ENCODE results near the gene LRWD1. TPM values are rescaled to one million over a fixed set of nuclear protein-coding genes. Genes with fewer than 3 reads are reported as not detected.

LRWD1 gene
- total RNA-seq, 2 experiments from 2014 or later, result 16.4 to 20.0 TPM

DNA sequence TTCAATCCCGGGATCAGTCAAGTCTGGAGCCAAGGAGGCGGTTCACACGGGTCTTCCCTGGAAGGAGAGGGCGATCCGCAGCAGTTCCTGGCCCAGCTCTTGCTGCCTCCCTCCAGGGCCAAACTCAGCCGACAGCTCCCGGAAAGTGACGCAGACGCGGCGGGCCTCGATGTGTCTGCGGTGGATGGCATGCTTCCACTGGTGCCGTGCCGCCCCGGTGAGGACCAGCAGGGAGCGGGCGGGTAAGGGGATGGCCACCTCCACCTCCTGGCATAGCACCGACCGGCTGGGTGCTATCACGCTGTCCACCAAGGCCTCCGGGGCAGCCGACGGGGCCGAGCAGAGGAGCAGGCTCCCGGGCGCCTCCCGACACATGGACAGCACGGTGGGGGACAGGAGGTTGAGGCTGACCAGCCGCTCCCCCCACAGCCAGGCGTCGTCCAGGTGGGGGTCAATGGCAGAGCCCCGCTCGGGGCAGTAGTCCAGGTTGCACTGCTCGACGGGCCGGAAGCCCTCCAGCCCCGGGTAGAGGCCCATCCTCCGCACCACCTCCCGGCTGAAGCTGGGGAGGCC is 7.3 kb upstream of the LRWD1 start:
- Mint-ChIP-seq H3K36me3 (no peaks in the 10 kb centered on the region), H3K27me3 (no peaks in the 10 kb centered on the region), H3K4me3 (no peak overlapping the region), H3K4me1 (ENCODE audit: low read depth) (peaks cover 3% of the 10 kb centered on the region), H3K9me3 (no peaks in the 10 kb centered on the region), H3K27ac (no peak overlapping the region)
- POLR2A ChIA-PET, result no interaction called here
- intact Hi-C loops (cut with micrococcal nuclease), result no loop called here
- DNase-seq, result no peak
- CTCF ChIA-PET, result interaction anchor here (1.9 kb wide), 1 partner anchor 53 kb away, joined by 5 read pairs; no protein-coding TSS in a partner anchor

DNA sequence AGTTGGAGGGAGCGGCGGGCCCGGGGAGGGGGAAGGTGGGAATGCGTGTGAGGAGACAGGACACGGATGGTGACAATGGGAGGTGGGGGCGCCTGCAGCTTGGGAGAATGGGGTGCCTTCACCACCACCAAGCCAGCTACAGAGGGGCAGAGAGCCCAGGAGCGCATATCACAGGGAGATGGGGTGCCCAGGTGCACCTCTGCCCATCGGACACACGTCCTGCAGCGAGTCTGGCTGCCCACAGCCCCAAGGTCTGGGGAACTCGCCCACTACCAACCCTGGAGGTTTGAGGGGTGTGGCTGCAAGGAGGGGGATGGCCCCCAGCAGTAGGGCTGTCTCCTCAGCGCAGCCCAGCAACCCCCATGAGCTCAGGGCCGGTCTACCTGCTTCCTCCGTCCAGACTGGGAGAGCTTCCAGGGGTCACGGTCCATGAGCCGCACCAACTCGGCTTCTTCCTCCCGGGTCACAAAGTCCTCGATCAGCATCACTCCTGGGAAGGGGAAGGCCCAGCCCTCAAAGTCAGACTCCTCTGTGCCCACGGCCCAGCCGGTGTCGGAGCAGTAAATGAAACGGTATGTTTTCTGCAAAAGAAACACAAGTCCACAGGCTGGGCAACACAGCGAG is 5.5 kb upstream of the LRWD1 start:
- no peak for DNase-seq
- Mint-ChIP-seq H3K36me3 (no peaks in the 10 kb centered on the region), H3K27me3 (no peaks in the 10 kb centered on the region), H3K4me3 (no peak overlapping the region), H3K9me3 (no peaks in the 10 kb centered on the region), H3K4me1 (ENCODE audit: low read depth) (peaks cover 14% of the 10 kb centered on the region), H3K27ac (no peak overlapping the region)
- intact Hi-C loops (cut with micrococcal nuclease), result no loop called here
- CTCF ChIA-PET, result interaction anchor here (0.7 kb wide), 2 partner anchors 14 to 44 kb away, joined by 3 read pairs; no protein-coding TSS in a partner anchor
- POLR2A ChIA-PET, result no interaction called here

DNA sequence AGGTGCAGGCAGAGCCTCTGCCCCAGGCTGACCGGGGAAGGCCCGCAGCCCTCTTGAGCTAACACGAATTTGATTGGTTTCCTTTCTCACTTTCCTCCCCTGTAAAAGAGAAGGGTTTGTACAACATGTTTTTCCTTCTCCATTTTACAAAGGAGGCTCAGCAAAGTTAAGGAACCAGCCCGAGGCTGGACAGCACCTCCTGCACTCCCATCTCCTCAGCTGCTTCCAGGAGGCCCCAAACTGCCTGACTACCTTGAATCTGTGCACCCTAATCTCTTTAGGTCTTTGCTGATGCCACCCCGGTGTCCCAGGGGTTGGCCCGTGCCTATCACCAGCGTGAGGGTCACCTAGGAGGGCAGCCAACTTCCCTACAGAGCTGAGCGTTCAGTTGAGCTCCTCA is 4.3 kb upstream of the LRWD1 start:
- intact Hi-C loops (cut with micrococcal nuclease), result loop anchor here (5.0 kb wide), 1 partner anchor 173 kb away; the partner anchor contains the start of gene SH2B2
- Mint-ChIP-seq H3K4me3 (no peak overlapping the region), H3K27me3 (no peaks in the 10 kb centered on the region), H3K4me1 (ENCODE audit: low read depth) (peaks cover 15% of the 10 kb centered on the region), H3K9me3 (no peaks in the 10 kb centered on the region), H3K27ac (no peak overlapping the region), H3K36me3 (no peaks in the 10 kb centered on the region)
- ChIA-PET POLR2A (interaction anchor here (0.6 kb wide), 2 partner anchors 25 to 333 kb away, joined by 3 to 4 read pairs; no protein-coding TSS in a partner anchor), CTCF (no interaction called here)
- DNase-seq, result no peak

DNA sequence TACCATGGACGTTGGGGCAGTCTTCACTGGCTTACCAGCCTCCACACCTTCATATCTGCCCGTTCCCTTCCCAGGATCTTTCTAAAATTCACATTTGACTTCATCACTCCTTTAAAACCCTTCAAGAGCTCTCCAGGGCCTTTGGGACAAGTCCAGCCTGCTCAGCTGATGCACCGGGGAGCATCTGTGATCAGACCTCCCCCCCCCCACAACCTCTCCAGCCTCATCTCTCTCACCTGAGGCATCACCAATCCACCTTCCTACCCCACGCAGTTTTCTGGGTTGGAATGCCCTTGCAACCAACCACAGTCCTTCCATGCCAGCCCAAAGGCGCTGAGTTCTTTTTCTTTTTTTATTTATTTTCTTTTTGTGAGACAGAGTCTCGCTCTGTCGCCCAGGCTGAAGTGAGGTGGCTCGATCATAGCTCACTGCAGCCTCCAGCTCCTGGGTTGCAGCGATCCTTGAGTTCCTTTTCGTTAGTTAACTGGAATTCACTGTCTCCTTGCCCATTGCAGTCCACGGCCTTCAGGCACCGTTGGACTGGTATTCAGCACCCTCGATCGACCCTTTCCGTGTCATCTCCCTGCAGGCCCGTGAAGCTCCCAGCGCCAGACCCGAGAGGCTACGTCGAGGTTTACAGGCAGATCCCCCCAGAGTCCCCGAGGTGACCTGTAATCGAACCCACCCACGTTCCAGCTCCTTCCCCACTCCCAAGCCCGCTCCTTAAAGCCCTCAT is 775 bp upstream of the LRWD1 start:
- Mint-ChIP-seq H3K4me3 (peak overlapping the region; percentile 93), H3K27ac (peak overlapping the region; percentile 75), H3K36me3 (no peaks in the 10 kb centered on the region), H3K27me3 (no peaks in the 10 kb centered on the region), H3K4me1 (ENCODE audit: low read depth) (peaks cover 28% of the 10 kb centered on the region), H3K9me3 (no peaks in the 10 kb centered on the region)
- POLR2A ChIA-PET, result interaction anchor here (0.9 to 2.2 kb wide), 5 partner anchors 8 to 63 kb away, joined by 3 to 7 read pairs (median 4); no protein-coding TSS in a partner anchor
- DNase-seq, result no peak
- CTCF ChIA-PET, result interaction anchor here (0.7 to 2.7 kb wide), 4 partner anchors 10 to 59 kb away, joined by 3 to 10 read pairs (median 4); no protein-coding TSS in a partner anchor
- intact Hi-C loops (cut with micrococcal nuclease), result loop anchor here (1.0 to 5.0 kb wide), 2 partner anchors 38 to 177 kb away; partner anchors contain the start of gene SH2B2

DNA sequence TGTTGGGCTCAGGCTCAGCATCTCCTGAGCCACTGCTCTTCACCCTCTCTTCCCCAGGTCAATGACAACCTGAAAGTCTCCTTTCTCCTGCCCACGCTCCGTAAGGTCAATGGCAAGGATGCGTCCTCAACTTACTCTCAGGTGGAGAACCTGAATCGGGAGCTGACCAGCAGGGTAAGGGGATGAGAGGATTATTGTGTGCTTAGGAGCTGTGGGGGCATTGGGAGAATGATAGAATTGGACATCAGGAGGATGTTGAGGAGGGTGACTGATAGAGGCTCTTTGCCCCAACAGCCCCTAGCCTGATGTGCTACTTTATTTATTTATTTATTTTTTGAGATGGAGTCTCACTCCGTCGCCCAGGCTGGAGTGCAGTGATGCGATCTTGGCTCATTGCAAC is 1.3 kb downstream of the LRWD1 start:
- no peak overlapping the region for H3K27ac Mint-ChIP-seq
- no peak for DNase-seq
- ChIA-PET CTCF (interaction anchor here (0.6 to 3.8 kb wide), 7 partner anchors 20 to 272 kb away, joined by 3 to 25 read pairs (median 4); no protein-coding TSS in a partner anchor), POLR2A (interaction anchor here (1.8 kb wide), 1 partner anchor 40 kb away, joined by 6 read pairs; no protein-coding TSS in a partner anchor)
- no peaks in the 10 kb centered on the region for H3K27me3 Mint-ChIP-seq
- H3K4me3 Mint-ChIP-seq, result peak overlapping the region; percentile 93
- intact Hi-C loops (cut with micrococcal nuclease), result loop anchor here (5.0 kb wide), 1 partner anchor 64 kb away; no protein-coding TSS in a partner anchor
- no peaks in the 10 kb centered on the region for H3K9me3 Mint-ChIP-seq
- peaks cover 28% of the 10 kb centered on the region for H3K4me1 Mint-ChIP-seq (ENCODE audit: low read depth)
- H3K36me3 Mint-ChIP-seq, result no peaks in the 10 kb centered on the region

DNA sequence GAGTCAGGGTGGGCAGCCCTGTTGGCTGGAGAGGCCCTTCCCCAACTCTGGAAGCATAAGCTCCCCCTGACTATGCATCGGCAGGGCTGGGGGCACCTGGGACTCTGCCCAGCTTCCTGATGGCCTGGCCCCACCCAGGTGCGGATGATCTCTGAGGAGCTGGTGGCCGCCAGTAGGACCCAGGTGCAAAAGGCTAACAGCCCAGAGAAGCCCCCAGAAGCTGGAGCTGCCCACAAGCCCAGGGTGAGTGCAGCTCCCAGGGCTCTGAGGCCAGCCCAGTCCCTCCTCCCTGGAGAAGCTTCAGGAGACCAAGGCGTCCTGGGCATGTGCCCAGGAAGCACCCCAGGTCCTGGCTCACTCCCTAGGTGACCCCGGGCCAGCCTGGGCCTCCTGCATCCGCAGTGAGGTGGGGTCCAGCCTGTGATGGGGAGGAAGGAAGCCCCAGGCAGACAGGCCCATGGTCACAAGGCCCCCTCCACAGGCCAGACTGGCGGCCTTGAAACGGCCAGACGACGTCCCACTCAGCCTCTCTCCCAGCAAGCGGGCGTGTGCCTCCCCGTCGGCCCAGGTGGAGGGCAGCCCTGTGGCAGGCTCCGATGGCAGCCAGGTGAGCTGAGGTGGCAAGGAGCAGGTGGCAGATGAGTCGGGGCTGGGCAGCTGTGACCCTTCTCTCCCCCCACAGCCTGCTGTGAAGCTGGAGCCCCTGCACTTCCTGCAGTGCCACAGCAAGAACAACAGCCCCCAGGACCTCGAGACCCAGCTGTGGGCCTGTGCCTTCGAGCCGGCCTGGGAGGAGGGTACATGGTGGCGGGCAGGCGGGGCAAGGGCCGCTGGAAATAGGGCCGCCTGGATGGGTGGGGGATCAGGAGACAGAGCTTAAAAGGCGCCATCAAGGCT is 3.0 kb downstream of the LRWD1 start:
- H3K9me3 Mint-ChIP-seq, result no peaks in the 10 kb centered on the region
- no peak overlapping the region for H3K27ac Mint-ChIP-seq
- peaks cover 22% of the 10 kb centered on the region for H3K4me1 Mint-ChIP-seq (ENCODE audit: low read depth)
- ChIA-PET CTCF (interaction anchor here (0.6 to 3.8 kb wide), 8 partner anchors 11 to 76 kb away, joined by 3 to 25 read pairs (median 4); no protein-coding TSS in a partner anchor), POLR2A (interaction anchor here (0.5 kb wide), 1 partner anchor 1226 kb away, joined by 3 read pairs; no protein-coding TSS in a partner anchor)
- intact Hi-C loops (cut with micrococcal nuclease), result loop anchor here (5.0 kb wide), 1 partner anchor 66 kb away; no protein-coding TSS in a partner anchor
- H3K36me3 Mint-ChIP-seq, result peaks cover 1% of the 10 kb centered on the region
- H3K4me3 Mint-ChIP-seq, result no peak overlapping the region
- DNase-seq, result no peak
- no peaks in the 10 kb centered on the region for H3K27me3 Mint-ChIP-seq

DNA sequence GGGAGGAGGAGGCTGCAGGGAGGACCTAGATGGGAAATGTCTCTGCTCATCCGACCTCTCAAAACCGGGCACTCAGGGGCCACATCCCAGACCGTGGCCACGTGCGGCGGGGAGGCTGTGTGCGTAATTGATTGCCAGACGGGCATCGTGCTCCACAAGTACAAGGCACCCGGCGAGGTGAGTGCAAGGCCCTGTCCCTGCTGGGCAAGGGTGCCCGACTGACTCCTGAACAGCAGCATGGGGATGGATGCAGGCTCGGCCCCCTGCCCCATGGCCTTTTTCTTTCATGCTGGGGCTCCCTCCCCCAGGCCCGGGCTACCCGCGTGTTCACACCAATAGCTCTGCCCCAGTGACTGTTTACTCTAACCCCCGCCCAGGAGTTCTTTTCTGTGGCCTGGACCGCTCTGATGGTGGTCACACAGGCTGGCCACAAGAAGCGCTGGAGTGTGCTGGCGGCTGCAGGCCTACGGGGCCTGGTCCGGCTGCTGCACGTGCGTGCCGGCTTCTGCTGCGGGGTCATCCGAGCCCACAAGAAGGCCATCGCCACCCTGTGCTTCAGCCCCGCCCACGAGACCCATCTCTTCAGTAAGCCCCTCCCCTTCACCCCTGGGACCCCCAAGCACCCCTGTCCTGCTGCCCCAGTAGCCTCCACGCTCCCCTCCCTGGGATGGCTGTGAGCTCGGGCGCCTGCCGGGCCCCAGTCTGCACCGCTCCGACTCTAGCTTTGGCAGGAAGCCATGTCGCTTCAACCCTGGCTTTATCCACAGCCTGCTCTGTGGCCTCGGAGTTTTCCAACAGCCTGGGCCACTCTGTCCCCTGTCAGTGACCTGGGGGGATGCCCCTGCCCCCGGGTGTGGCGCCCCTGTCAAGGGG is 3.9 kb downstream of the LRWD1 start:
- H3K4me3 Mint-ChIP-seq, result no peak overlapping the region
- H3K9me3 Mint-ChIP-seq, result no peaks in the 10 kb centered on the region
- H3K36me3 Mint-ChIP-seq, result peaks cover 1% of the 10 kb centered on the region
- POLR2A ChIA-PET, result no interaction called here
- peaks cover 20% of the 10 kb centered on the region for H3K4me1 Mint-ChIP-seq (ENCODE audit: low read depth)
- CTCF ChIA-PET, result interaction anchor here (0.7 to 3.8 kb wide), 3 partner anchors 17 to 65 kb away, joined by 3 to 25 read pairs (median 20); no protein-coding TSS in a partner anchor
- intact Hi-C loops (cut with micrococcal nuclease), result loop anchor here (5.0 kb wide), 1 partner anchor 66 kb away; no protein-coding TSS in a partner anchor
- DNase-seq, result no peak
- H3K27ac Mint-ChIP-seq, result no peak overlapping the region
- H3K27me3 Mint-ChIP-seq, result no peaks in the 10 kb centered on the region

DNA sequence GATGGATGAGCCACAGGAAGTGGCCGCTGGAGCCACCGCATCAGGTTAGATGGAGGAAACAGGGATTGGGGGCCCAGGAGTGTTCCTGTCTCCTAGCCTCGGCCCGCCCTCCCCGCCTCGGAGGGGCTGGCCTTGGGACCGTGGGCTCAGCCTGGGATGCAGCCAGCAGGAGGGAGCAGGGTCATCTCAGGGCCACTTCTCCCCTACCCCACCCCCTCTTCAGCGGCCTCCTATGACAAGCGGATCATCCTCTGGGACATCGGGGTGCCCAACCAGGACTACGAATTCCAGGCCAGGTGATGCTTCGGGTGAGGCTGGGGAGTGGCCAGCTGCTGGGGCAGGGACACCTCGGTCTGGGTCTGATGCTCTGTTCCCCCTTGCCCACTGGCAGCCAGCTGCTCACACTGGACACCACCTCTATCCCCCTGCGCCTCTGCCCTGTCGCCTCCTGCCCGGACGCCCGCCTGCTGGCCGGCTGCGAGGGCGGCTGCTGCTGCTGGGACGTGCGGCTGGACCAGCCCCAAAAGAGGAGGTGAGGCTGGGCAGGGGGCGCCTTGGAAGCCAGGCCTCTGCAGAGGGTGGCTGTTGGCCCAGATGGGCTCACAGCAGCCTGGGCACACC is 4.7 kb downstream of the LRWD1 start:
- peaks cover 1% of the 10 kb centered on the region for H3K36me3 Mint-ChIP-seq
- no peak overlapping the region for H3K27ac Mint-ChIP-seq
- no peak for DNase-seq
- peaks cover 14% of the 10 kb centered on the region for H3K4me1 Mint-ChIP-seq (ENCODE audit: low read depth)
- no peaks in the 10 kb centered on the region for H3K27me3 Mint-ChIP-seq
- intact Hi-C loops (cut with micrococcal nuclease), result loop anchor here (5.0 kb wide), 1 partner anchor 67 kb away; no protein-coding TSS in a partner anchor
- CTCF ChIA-PET, result interaction anchor here (0.7 kb wide), 1 partner anchor 18 kb away, joined by 3 read pairs; no protein-coding TSS in a partner anchor
- POLR2A ChIA-PET, result no interaction called here
- no peak overlapping the region for H3K4me3 Mint-ChIP-seq
- no peaks in the 10 kb centered on the region for H3K9me3 Mint-ChIP-seq

DNA sequence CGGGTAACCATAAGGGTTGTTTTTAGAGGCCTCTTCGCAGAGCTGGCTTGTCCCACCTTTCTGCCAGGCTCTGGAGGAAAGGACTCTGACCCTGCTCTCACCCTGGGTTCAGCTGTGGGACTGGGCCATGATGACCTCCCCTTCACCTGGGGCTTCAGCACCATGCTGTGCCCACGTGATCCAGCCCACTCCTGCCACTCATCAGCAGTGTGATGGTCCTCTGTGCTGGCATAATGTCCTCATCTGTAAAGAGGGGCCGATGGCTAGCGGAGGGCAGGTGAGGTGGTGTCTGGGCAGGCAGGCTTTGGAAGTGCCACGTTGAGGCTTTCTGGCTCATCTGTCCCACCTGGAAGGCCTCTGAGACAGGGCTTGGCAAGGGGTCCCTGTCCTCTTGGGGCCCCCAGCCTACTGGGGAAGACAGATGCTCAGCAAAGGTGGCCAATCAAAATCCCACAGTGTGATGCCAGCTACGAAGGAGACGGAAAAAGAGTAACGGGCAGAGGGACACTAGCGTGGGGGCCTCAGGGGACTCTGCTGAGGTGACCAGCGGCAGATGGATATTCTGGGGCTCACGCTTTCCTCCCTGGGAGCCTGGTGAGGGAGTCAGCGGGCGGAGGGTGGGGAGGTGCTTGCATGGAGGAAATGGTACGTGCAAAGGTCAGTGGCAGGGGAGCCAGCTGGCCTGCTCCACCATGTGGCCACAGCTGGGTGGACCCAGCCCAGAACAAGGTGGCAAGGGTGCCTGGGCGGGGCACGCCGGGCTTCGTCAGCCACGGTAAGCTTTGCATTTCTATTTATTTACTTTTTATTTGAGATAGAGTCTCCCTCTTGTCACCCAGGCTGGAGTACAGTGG is 5.4 kb downstream of the LRWD1 start:
- no peak overlapping the region for H3K4me3 Mint-ChIP-seq
- CTCF ChIA-PET, result no interaction called here

More for the DNA sequence above, 5.4 kb downstream of the LRWD1 start:
- Mint-ChIP-seq H3K36me3 (peaks cover 1% of the 10 kb centered on the region), H3K9me3 (no peaks in the 10 kb centered on the region), H3K27ac (no peak overlapping the region), H3K27me3 (no peaks in the 10 kb centered on the region), H3K4me1 (ENCODE audit: low read depth) (peaks cover 14% of the 10 kb centered on the region)
- POLR2A ChIA-PET, result no interaction called here
- intact Hi-C loops (cut with micrococcal nuclease), result loop anchor here (5.0 kb wide), 1 partner anchor 68 kb away; no protein-coding TSS in a partner anchor
- DNase-seq, result no peak

Data from activated CD4-positive, alpha-beta memory T cell treated with anti-CD3 and anti-CD28 coated beads for 36 hours (primary cell).